CD4-positive, alpha-beta T cell treated with Interleukin-6 for 4 hours (primary cell): ENCODE measurements around the gene KCNJ13.
"Not testable (repeated sequence)": the region's sequence is repeated elsewhere in the genome, so short reads cannot be mapped to it uniquely, and the experiment has no call there.

ENCODE experiments used
- DNase-seq: peaks from one replicate; pipeline ENCODE4 v3.0.0-alpha.2; 2020; ENCODE audit warnings: mixed read lengths

Gene KCNJ13

DNA sequence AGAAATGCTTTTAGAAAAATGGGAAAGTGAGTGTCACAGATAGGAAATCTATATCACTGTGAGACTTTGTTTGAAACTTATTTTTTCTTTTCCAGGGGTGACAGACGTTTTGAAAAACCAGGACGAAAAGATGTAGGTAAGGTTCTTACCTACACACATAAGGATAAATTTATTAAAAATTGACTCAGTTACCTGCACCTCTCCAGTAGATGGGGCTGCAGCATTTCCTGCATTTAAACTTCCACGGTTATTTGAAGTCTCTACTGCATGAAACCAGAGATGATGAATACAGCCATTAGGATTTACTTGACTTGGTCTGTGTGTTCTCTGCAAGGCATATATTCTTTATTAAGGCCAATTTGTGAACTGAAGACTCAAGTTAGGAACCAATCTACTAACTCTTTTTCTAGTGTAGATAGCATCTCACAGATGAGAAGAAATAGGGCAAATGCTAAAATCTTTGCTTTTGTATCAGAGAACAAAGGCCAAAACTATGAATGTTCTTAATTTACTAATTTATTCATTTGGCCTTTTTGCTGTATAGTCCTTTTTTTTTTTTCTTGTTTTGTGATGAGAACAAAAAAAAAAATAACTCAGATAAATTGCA is 15.0 kb downstream of the KCNJ13 start:
- DNase-seq = peak; percentile 41

- DNase-seq = no peak
Observed at GRCh38 chr2:232757905-232758304, 18.5 kb downstream of the KCNJ13 start.

DNA sequence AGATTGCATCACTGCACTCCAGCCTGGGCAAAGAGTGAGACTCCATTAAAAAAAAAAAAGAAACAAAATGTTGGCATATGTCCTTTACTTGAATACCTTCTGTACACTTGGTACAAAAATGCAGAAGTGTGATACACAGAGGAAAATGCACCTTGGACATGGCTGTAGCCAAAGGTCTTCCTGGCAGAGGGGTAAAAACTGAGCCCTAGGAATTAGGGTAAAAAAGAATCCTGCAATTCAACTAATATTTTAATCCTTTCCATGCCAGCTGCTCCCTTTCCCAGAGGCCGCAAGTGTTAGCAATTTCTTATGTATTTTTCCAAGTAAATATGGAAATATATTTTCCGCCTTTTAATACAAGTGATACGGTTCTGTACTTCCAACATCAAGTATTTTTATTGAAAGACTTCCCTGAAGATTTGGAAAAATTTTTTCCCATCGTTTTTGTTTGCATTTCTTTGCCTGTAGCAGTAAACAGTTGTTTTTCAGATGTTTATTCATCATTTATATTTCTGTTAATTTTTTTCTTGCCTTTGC is 26.2 kb downstream of the KCNJ13 start:
- DNase-seq = no peak

DNA sequence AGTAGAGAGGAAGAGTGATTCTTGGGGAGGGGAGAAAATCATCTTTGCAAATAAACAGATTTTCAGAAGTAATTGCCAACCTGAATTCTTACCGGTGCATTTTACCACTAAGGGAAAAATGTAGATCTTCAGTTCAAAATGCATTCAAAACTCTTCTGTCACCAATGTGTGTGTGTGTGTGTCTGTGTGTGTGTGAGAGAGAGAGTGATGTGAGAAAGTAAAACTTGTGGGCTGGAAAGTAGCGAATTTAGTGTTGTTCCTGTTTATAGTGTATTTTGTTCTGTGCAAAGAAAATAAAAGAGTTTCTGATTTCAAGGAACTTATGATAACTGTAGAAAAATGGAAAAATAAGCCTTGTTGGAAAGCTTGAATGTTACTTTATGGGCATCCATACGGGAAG is 27.0 kb downstream of the KCNJ13 start:
- no peak for DNase-seq

DNA sequence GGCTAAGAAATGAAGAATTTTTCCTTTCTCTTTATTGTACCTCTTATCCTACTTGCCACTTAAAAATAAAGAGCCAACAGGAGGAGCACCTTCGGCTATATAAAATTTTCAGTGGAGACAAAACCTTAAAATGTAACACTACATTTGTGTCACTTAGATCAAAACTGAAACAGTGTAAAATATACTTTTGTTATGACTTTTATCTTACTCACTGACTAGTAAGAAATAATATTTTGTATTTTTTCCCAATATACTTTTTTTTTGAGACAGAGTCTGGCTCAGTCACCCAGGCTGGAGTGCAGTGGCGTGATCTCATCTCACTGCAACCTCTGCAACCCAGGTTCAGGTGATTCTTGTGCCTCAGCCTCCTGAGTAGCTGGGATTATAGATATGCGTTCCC is 28.3 kb downstream of the KCNJ13 start:
- no peak for DNase-seq

- DNase-seq = no peak
Observed at GRCh38 chr2:232744963-232745362, 31.4 kb downstream of the KCNJ13 start.

DNA sequence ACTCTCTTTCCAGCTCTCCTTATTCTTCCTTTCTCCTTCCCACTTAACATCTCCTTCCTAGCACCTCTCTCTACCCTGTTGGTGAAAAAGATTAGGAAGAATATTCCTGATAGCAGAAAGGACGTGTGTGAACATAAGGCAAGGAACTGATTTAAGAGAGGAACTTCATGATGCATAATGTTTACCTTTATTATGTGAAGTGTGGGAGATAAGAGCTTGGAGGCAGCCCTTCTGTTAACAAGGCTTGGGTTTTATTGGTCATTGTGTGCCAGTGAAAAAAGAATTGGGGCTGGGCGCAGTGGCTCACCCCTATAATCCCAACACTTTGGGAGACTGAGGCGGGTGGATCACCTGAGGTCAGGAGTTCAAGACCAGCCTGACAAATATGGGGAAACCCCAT is 34.4 kb downstream of the KCNJ13 start:
- DNase-seq = no peak

DNA sequence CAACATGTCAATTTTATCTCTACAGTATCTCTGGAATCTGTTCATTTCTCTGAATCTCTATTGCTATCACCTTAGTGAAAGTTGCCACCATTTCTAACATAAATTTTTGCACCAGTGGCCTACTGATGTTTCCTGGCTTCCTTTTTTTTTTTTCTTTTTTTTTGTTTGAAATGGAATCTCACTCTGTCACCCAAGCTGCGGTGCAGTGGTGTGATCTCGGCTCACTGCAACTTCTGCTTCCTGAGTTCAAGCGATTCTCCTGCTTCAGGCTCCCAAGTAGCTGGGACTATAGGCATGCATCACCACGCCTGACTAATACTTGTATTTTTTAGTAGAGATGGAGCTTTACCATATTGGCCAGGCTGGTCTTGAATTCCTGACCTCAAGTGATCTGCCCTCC is 35.1 kb downstream of the KCNJ13 start:
- DNase-seq = no peak

DNA sequence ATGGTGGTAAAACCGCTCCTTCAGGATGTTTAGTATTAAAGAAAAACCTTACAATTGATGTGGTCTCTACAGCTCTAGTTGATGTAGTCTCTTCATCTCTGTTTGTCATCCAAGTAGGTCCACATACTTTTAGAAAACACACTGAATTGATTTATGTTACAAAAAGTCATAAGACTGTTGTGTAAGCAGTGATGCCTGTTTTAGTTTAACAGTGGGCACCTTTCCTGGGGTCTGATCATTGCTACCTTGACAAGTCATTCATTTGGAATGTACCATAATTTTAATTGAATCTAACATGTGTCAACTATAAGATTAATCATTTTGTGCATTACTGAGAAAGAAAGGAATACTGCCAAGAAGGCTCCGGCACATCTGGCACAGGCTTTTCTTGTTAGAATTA is 44.9 kb downstream of the KCNJ13 start:
- DNase-seq = no peak

- no peak for DNase-seq
Observed at GRCh38 chr2:232728785-232729184, 47.6 kb downstream of the KCNJ13 start.

GRCh38 chr2:232723027-232723426 is 53.3 kb downstream of the KCNJ13 start:
- DNase-seq = no peak

GRCh38 chr2:232721882-232722281 is 54.5 kb downstream of the KCNJ13 start:
- no peak for DNase-seq

GRCh38 chr2:232721261-232721660 is 55.1 kb downstream of the KCNJ13 start:
- no peak for DNase-seq

GRCh38 chr2:232720056-232720455 is 56.3 kb downstream of the KCNJ13 start:
- not testable (repeated sequence) for DNase-seq
